GM10847 (cell line): ENCODE results near the gene TLR2.

ENCODE experiments used
- POLR2A ChIP-seq: IDR thresholded peaks from 2 replicates; pipeline ENCODE4 v1.6.1; 2011; ENCODE audit not compliant: insufficient read length; ENCODE audit errors: extremely low read depth

The TLR2 gene

GRCh38 chr4:153651116-153651515, 33.0 kb upstream of the TLR2 start:
- TF ChIP-seq POLR2A, result no peak

GRCh38 chr4:153651587-153651986, 32.5 kb upstream of the TLR2 start:
- TF ChIP-seq POLR2A, result no peak

DNA sequence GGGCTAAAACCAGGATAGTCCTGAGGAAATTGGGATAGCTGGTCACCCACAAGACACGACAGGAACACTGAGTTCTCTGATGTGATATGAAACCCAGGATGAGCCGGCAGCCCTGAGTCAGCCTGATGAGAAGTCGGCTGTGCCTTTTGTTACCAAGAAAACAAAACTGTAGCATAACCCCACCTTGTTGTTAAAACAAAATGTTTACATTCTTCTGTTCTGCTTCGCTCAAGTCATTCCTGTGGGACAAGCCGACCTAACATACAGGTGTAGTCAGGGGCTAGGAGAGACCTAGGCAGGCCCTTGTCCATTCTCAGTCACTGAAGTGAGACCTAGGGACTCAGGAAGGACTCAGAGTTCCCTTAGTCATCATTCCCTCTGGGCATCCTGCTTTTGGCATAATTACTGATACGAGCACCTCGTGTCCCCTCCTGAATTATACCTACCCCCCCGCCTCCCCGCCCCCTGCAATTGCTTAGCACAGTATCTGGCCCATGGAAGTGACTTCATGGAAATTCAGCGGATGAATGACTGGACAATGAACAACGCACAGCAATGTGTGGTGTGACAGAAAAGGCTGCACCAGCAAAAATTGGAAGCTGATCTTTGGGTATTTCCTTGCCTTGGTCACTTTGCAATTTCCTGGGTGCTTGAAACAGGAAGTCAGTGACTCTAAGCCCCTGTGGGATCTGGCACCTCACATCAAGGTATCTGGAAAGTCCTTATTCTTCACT, 31.9 kb upstream of the TLR2 start:
- TF ChIP-seq POLR2A, result no peak

GRCh38 chr4:153655002-153655541, 29.0 kb upstream of the TLR2 start:
- no peak for TF ChIP-seq POLR2A

DNA sequence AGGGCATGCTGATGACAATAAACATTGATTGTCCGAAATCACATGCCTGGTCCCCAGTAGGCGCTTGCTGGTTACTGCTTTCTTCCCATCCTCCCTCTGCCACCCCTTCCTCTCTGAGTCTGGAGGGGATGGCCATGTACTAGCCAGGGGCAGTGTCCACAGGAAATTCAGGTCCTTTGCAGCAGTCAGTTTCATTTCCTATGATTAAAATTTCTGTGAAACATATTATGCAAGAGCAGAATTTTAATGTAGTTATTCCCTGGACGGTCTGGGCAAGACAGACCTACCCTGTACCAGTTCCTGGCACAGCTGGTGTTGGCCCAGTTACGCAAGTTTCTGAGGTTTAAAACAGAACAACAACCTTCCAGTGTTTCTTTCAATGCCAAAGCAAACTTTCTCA, 28.2 kb upstream of the TLR2 start:
- TF ChIP-seq POLR2A, result no peak

DNA sequence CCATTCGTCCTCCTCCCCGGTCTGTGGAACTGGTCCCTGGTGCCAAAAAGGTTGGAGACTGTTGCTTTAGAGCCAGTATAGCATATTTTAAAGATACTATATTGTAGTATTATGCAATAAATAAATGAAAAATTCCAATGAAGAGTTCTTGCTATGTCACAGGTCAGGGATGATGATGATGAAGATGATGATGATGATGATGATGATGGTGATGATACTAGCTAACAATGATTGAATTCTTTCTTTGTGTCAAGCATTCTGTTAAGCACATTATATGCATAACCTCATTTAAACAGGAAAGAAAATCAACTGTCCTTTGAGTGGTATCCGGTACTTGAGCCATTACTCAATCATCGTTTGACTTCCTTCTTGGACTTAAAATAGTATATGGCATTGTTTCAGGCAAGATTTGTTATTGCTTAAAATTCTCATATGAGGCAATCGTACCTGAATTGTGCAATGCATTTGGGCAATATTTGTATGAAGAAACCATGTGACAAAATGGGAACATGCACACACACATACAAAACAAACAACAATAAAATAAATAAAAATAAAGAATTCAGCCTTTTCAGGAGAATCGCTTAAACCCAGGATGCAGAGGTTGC, 22.8 kb upstream of the TLR2 start:
- no peak for TF ChIP-seq POLR2A

- TF ChIP-seq POLR2A, result no peak
Observed at GRCh38 chr4:153661908-153662307, 22.2 kb upstream of the TLR2 start.

GRCh38 chr4:153663667-153664066, 20.4 kb upstream of the TLR2 start:
- TF ChIP-seq POLR2A, result no peak

DNA sequence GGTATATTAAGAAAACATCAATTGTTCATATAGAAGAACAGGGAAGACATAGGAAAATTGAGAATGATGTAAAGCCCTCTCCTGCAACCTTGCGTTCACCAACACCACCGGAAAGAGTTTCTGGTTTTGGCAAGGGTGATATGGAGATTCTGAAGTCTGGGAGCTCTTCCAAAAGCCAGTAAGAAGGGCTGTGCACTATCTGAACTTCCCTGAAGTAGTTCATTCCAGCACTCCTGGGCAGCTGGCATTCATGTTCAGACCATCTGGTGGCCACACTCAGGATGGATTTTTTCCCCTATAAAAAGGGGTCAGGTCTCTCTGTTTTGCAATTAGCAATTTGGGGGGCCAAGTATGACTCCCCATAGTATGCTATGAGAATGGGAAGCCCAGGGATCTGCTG, 15.4 kb upstream of the TLR2 start:
- no peak for TF ChIP-seq POLR2A

- TF ChIP-seq POLR2A, result no peak
Observed at GRCh38 chr4:153669838-153670237, 14.2 kb upstream of the TLR2 start.

- no peak for TF ChIP-seq POLR2A
Observed at GRCh38 chr4:153676486-153676885, 7.6 kb upstream of the TLR2 start.

GRCh38 chr4:153676984-153677383, 7.1 kb upstream of the TLR2 start:
- TF ChIP-seq POLR2A, result no peak

GRCh38 chr4:153679486-153679885, 4.6 kb upstream of the TLR2 start:
- TF ChIP-seq POLR2A, result no peak

DNA sequence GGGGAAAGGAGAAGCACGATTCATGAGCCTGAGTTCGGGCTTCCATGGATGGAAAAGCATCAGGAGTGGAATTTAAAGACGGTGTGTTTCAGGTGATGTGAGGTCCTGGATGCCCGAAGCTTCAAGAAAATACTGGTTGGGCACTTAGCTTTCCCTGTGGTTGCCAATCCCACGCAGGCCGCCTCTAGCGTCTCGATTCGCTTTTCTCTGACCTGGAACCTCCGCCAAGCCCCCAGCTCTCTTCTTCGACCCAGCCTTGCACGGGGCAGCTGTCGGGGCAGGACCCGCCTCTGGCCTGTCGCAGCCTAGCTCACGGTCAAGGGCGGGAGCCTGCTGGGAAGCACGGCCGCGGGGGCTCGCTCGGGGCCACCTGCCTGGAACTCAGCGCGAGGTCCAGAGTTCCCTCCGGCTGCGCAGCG, 308 bp upstream of the TLR2 start:
- no peak for TF ChIP-seq POLR2A

GRCh38 chr4:153684971-153685371, 891 bp downstream of the TLR2 start:
- TF ChIP-seq POLR2A, result no peak

DNA sequence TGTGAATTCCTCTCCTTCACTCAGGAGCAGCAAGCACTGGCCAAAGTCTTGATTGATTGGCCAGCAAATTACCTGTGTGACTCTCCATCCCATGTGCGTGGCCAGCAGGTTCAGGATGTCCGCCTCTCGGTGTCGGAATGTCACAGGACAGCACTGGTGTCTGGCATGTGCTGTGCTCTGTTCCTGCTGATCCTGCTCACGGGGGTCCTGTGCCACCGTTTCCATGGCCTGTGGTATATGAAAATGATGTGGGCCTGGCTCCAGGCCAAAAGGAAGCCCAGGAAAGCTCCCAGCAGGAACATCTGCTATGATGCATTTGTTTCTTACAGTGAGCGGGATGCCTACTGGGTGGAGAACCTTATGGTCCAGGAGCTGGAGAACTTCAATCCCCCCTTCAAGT, 20.4 kb downstream of the TLR2 start:
- no peak for TF ChIP-seq POLR2A
